ENCODE measurements around the gene STAT1.
"Not testable (repeated sequence)": the region's sequence is repeated elsewhere in the genome, so short reads cannot be mapped to it uniquely, and the experiment has no call there.

Gene STAT1

DNA sequence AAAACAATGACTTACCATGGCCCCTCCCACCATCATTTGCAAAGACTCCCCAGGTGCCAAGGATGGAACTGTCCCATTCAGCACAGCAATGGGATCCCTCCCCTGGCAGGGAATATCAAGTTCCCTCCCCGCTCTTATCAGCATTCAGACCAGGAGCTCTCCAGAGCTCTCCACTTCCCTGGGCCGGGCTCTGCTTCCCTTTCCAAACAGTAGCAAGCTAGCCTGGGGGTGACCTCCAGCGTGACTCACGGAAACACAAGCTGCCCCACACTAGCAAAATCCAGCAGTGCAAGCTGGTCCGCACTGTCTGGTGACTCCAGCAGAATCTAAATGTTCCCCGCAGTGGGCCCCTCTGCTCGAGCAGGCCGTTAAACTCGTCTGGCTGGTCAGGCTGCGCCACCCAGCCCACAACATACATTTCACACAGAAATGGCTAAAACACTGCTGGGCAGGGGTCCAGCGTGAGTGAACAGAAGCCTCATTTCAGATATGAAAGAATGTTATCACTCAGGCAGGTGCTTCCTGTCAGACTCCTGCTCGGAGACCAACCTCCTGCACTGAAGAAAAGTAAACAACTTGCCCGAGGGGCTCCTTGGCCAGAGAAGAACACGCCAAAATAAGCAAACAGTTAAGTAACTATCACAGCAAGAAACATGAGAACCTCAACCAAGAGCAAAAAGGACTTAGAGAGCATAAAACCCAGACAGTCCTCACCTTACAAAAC is 33.9 kb downstream of the STAT1 start:
- peak; percentile 1 to 73 (median 49) for DNase-seq

DNA sequence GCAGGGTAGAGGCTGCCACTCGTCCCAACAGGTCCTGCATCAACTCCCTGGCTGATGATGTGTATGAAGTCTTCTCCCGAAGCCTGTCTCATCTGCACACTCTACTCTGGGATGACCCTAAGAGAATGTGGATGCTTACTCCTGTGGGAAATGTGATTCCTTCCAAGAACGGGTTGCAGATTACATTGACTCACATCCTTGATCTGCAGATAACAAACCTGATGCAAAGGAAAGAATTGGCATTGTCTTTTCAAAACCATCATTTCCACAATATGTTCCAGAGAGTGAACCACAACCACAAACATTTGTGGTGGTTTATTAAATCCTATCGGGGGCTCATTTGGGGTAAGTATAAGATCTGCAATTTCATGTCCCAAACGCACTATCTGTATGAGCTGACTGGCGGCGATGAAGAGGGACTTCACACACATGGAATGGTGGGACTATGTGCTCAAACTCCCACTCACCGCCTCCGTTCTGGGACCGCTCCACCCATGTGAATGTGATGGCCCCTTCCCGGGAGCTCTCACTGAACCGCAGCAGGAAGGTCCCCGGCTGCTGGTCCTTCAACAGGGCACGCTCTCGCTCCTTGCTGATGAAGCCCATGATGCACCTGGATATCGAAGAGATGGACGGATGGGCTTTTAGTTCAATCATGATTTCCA is 35.5 kb downstream of the STAT1 start:
- DNase-seq = no peak

GRCh38 chr2:190977505-190977904 is 36.5 kb downstream of the STAT1 start:
- no peak for DNase-seq

DNA sequence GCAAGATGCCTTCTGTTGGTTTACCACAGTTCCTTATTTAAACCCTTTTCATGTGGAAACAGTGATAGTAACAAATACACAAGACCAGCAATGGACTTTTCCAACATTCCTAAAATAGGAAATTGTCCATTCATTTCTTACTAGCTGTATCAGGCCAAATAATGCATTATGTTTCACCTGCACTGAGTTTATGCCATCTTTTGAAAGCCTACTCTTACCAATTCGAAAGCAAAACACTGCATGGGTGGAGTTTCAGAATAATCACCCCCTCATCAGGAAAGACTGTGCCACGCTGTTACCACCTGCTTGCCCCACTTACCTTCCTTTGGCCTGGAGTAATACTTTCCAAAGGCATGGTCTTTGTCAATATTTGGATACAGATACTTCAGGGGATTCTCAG is 37.5 kb downstream of the STAT1 start:
- DNase-seq = no peak

- no peak for DNase-seq
Observed at GRCh38 chr2:190974629-190975361, 39.2 kb downstream of the STAT1 start.

- no peak for DNase-seq
Observed at GRCh38 chr2:190973726-190974628, 40.0 kb downstream of the STAT1 start.

- DNase-seq = no peak
Observed at GRCh38 chr2:190973262-190973661, 40.7 kb downstream of the STAT1 start.

DNA sequence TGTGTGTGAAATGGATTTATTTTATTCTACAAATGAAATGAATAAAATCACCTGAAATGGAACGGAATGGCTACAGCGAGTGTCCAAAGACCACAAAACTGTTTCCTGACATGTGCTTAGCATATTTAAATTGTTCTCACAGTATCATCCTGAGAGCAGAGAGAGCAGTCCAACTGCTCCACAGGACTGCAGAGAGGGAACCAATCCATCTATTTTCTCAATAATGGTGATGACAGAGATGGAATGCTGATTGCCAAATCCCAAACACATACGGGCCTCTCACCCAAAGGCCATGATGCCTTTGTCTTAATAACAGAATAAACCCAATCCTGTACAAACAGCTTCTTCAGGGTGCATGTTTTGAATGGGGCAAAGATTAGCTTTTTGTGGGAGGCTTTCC is 41.1 kb downstream of the STAT1 start:
- DNase-seq = no peak

- DNase-seq = no peak
Observed at GRCh38 chr2:190972213-190972612, 41.8 kb downstream of the STAT1 start.

DNA sequence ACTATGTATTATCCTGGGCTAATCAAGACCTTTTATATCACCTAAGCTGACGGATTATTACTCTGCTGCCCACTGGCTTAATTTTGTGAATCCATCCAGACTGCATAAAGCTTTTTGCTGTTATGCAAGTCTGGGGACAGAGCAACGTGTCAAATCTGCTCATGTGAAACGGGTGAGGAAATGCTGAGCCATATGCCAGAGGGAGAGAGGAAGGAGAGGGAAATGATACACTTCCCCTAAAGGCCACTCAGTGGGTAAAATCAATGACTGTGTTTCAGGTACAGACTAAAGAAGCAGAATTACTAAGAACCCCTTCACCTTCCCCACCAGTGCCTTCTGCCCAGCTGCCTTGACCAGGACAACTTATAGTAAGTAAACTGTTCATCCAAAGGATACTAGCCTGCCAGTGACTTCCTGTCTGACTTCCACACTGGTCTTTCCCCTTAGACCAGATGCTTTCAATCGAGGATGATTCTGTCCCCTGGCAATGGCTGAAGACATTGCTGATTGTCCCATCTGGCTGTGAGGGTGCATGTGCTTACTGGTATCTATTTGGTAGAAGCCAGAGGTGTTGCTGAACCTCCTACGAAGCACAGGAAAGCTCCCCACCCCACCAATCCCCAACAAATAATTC is 43.0 kb downstream of the STAT1 start:
- no peak for DNase-seq

DNA sequence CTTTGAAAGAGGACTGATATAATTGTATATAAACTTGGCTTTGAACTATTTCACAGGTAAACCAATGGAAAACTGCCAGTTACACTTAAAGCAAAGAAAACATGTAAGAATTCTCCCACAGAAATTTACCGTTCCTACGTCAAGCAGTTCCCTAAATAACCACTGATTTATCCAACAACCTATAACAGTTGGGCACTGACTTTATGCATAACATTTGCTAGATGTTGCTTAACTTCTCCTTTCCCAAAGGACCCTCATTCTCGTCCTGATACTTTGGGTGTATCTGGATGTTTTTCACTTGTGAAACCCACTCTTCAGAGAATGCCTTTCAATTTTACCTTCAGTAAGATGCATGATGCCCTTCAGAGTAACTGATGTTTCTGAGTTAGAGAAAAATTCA is 43.8 kb downstream of the STAT1 start:
- no peak for DNase-seq

GRCh38 chr2:190968522-190968921 is 45.4 kb downstream of the STAT1 start:
- no peak for DNase-seq

DNA sequence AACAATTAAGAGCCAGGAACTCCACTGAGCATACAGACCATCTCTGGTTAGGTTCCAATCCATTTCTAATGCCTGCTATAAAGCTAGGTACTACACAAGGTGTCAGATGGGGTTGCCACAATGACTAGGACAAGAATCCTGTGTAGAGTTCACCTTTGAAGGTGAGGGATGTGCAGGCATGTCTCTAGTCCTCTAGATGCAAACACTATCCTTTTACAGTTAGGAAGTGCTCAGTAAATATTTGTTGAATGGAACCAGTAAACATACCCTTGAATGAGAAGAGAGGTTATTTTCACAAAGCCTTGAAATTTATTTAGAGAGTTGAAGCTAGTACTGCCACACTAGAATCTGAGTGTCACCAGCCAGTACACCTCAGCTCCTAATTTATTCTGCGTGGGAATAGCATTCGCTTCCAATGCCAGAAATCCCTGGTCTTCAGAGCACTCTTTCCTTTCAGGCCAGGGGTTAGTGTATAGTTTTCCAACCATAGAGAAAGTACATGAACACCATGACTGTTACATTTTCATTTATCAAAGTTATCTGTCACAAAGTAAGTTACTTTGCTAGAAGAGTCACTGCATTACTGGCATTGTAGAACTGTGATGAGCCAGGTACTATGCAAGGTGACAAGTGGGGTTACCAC is 48.3 kb downstream of the STAT1 start:
- DNase-seq = no peak

- DNase-seq = no peak
Observed at GRCh38 chr2:190964170-190964795, 49.7 kb downstream of the STAT1 start.

DNA sequence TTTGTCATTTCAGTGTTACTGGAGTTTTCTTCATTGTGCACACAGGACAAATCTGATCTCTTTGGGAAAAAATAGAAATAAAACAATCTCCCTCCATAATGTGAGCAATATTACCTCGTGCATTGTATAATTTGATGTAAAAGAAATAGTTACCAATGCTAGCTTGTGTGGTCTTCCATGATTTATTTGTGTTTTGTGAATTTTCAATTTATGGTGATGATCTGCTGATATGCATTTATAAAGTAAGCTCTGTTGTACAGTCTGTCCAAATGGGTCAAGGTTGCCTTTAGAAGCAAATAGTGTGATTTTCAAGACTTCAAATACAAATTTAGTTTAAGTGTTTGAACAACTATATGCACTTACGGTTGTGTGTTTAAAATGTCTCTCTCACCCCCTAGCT is 50.9 kb downstream of the STAT1 start:
- no peak for DNase-seq

- no peak for DNase-seq
Observed at GRCh38 chr2:190961918-190962487, 52.0 kb downstream of the STAT1 start.

DNA sequence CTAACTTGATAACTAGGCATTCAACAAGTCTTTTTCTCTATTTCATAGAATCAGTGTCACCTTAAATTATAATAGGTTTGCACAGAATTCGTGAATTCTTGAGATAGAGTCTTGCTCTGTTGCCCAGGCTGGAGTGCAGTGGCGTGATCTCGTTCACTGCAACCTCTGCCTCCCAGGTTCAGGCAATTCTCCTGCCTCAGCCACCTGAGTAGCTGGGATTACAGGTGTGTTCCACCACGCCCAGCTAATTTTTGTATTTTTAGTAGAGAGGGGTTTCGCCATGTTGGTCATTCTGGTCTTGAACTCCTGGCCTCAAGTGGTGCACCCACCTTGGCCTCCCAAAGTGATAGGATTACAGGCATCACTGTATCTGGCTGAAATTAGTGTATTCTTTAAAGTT is 52.9 kb downstream of the STAT1 start:
- not testable (repeated sequence) for DNase-seq

DNA sequence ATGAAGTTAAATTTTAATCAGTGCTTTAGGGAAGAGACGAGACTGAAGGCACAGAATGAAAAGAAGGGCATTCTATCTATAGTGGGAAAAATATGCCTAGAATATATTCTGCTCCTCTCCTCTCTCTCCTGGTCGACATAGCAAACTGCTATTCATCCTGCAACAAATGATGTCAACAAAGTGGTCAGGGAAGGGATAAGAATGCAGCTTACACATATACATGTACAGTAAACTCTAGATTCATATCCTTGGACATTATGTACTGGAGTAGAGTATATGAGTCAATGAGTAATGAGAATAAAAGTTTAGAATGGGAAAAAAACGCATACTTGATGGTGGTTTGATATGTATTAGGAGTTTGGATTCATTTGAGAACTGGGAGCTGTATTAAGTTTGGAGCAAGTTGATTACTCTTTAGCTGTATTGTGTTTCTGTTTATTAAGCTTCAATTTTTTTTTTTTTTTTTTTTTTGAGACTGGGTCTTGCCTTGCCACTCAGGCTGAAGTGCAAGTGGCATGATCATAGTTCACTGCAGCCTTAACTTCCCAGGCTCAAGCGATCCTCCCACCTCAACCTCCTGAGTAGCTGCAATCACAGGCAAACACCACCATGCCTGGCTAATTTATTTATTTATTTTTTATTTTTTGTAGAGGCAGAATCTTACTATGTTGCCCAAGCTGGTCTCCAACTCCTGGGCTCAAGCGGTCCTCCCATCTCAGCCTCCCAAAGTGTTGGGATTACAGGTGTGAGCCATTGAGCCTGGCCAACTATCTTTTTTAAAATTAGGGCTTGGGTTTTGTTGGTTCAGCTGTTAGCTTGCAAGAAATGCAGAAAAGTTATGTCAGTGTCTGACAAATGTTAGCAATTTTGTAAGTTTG is 53.8 kb downstream of the STAT1 start:
- DNase-seq = no peak

DNA sequence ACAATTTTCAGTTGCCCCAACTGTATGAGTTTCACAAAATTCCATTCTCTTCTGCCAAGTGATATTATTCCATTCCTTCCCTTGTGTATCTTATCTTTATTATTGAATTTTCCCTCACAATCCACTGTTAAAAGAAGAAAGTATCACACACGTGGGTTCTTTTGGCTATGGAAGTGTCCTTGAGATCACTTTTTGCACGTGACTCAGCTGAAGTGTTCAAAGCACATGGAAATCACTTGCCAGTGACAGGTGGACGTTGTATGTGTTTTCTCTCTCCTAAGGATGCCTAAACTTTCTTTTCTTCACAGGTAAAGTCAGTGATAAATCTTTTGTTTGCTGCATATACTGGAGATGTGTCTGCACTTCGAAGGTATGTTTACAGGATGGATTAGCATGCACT is 60.7 kb downstream of the STAT1 start:
- no peak for DNase-seq

DNA sequence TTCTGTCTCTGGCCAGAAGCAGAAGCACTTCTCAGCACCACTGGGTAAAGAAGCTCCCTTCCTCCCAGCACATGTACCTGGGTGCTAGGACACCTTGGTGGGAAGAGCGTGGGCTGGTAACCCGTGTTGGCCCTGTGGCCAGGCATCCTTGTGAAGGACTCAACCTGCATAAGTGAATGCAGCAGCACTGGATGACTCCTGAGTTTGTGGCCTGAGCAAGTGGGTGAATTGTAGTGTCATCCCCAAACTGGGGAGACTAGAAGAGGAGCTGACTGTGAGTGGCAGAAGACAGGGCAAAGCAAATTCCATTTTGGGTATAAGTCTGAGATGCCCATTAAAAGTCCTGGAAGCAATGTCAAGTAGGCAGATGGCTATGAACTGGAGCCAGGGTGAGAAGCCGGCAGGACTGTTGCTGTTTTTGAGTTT is 63.4 kb downstream of the STAT1 start:
- DNase-seq = no peak

Data from NCI-H1417 (cell line).